Fibroblast of skin of scalp (primary cell): Measurements from ENCODE around the gene ZNF766. TPM values are rescaled to one million over a fixed set of nuclear protein-coding genes. Genes with fewer than 3 reads are reported as not detected.
"Not testable (repeated sequence)": the region's sequence is repeated elsewhere in the genome, so short reads cannot be mapped to it uniquely, and the experiment has no call there.

Source experiments
- DNase-seq: peaks from one replicate; pipeline ENCODE4 v3.0.0-alpha.2; 2013
- polyA plus RNA-seq, 2 experiments: library from polyadenylated mRNA; unstranded; fragments of 120-200 nt; gene quantifications; one replicate each; pipeline ENCODE4 v1.2.1, GENCODE V29; 2013; ENCODE audit not compliant: insufficient read length in 2 of 2

Gene ZNF766
- 7.8 TPM for polyA plus RNA-seq (2013, experiment 1 of 2; ENCODE audit: insufficient read length)
- 8.9 TPM for polyA plus RNA-seq (2013, experiment 2 of 2; ENCODE audit: insufficient read length)

- DNase-seq, result peak; percentile 95
Measured at GRCh38 chr19:52269338-52270261, at the start of gene ZNF766. ZNF766 (plus strand) TSS chr19:52269587; CDS start chr19:52269614, 27 bp downstream.

GRCh38 chr19:52219611-52220010 is 49.8 kb upstream of the ZNF766 start:
- no peak for DNase-seq

- DNase-seq, result no peak
Measured at GRCh38 chr19:52221031-52221430, 48.4 kb upstream of the ZNF766 start.

GRCh38 chr19:52221831-52222375 is 47.5 kb upstream of the ZNF766 start:
- DNase-seq, result no peak

- no peak for DNase-seq
Measured at GRCh38 chr19:52224211-52224610, 45.2 kb upstream of the ZNF766 start.

GRCh38 chr19:52226652-52227051 is 42.7 kb upstream of the ZNF766 start:
- DNase-seq, result no peak

GRCh38 chr19:52227196-52227940 is 42.0 kb upstream of the ZNF766 start:
- DNase-seq, result no peak

- no peak for DNase-seq
Measured at GRCh38 chr19:52227980-52228379, 41.4 kb upstream of the ZNF766 start.

GRCh38 chr19:52229524-52229923 is 39.9 kb upstream of the ZNF766 start:
- DNase-seq, result no peak

- DNase-seq, result no peak
Measured at GRCh38 chr19:52230685-52231084, 38.7 kb upstream of the ZNF766 start.

GRCh38 chr19:52231154-52231910 is 38.1 kb upstream of the ZNF766 start:
- no peak for DNase-seq

GRCh38 chr19:52234406-52234805 is 35.0 kb upstream of the ZNF766 start:
- no peak for DNase-seq

GRCh38 chr19:52237197-52237596 is 32.2 kb upstream of the ZNF766 start:
- no peak for DNase-seq

GRCh38 chr19:52237771-52238400 is 31.5 kb upstream of the ZNF766 start:
- peak; percentile 63 for DNase-seq

GRCh38 chr19:52244021-52244420 is 25.4 kb upstream of the ZNF766 start:
- DNase-seq, result no peak

GRCh38 chr19:52248241-52248640 is 21.1 kb upstream of the ZNF766 start:
- peak; percentile 41 for DNase-seq

- DNase-seq, result no peak
Measured at GRCh38 chr19:52258426-52258825, 11.0 kb upstream of the ZNF766 start.

- not testable (repeated sequence) for DNase-seq
Measured at GRCh38 chr19:52265556-52265955, 3.8 kb upstream of the ZNF766 start.

GRCh38 chr19:52270266-52270885 is 989 bp downstream of the ZNF766 start:
- peak; percentile 7 for DNase-seq

- no peak for DNase-seq
Measured at GRCh38 chr19:52273301-52273700, 3.9 kb downstream of the ZNF766 start.

GRCh38 chr19:52274191-52274590 is 4.8 kb downstream of the ZNF766 start:
- DNase-seq, result no peak
